ENCODE measurements around the gene TAOK3.

GRCh38 chr12:118212606-118213005 is 160.1 kb downstream of the TAOK3 start:
- no peak for TF ChIP-seq CTCF (IDR thresholded peaks at IDR 0.05; ENCODE audit: low read length)
- no peak for TF ChIP-seq EZH2phosphoT487 (IDR thresholded peaks at IDR 0.05; ENCODE audit: low read length)
- no peak for TF ChIP-seq EZH2 (optimal IDR thresholded peaks at IDR 0.05; ENCODE audit: low read depth, low read length)
